Measurements from ENCODE around the gene FRYL. TPM values are rescaled to one million over a fixed set of nuclear protein-coding genes. Genes with fewer than 3 reads are reported as not detected.

The FRYL gene
- total RNA-seq, 2 donors from 2014 or later: 29.8 to 35.1 TPM

DNA sequence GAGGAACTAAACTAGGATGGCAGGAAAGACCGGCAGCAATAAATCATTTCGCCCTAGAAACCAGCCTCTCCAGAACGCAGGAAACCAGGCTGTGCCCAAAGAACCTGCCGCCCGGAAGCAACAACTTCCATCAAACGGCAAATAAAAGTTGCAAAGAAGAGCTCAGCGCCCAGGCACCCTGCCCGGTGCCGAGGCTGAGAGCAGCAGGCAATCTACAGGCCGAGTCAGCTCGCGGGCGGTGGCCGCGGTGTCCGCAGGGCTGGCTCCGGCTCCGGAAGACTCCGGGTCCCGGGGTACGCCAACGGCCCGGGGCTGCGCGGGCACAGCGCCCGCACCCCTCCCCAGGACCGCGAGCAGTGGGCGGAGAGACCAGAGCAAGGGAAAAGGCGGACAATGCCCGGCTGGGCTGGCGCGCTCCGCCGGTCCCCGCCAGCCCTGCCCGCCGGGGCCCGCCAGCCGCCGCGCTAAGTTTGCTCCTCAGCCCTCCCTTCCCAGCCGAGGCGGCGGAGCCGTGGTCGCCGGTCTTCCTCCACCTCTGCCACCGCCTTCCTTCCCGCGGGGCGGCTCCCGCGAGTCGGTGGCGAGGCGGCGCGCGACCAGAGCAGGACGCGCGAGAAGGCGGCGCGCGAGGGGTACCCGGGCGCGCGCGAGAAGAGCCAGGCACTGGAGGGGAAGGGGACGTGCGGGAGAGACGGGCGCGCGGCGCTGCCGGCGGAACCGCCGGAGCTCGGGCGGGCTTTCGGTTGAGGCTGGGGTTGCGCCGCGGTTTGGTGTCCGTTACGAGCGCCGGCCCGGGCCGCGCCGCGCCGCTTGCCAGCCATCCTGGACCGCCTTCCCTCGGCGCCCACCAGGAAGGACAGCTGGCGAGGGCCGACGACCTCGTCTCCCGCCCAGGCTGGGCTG lies 733 bp downstream of the FRYL start:
- Histone ChIP-seq H3K9me3 (no peaks in the 10 kb centered on the region), H3K36me3 (no peaks in the 10 kb centered on the region), H3K4me1 (peaks cover 0 to 42% of the 10 kb centered on the region in 2 donors), H3K27me3 (no peaks in the 10 kb centered on the region), H3K27ac (peak overlapping the region; percentile 93 to 96), H3K4me3 (peak overlapping the region; percentile 77 to 91)
- DNase-seq (ENCODE audit: low spot score): peak; percentile 63
- TF ChIP-seq, protein P1, sequence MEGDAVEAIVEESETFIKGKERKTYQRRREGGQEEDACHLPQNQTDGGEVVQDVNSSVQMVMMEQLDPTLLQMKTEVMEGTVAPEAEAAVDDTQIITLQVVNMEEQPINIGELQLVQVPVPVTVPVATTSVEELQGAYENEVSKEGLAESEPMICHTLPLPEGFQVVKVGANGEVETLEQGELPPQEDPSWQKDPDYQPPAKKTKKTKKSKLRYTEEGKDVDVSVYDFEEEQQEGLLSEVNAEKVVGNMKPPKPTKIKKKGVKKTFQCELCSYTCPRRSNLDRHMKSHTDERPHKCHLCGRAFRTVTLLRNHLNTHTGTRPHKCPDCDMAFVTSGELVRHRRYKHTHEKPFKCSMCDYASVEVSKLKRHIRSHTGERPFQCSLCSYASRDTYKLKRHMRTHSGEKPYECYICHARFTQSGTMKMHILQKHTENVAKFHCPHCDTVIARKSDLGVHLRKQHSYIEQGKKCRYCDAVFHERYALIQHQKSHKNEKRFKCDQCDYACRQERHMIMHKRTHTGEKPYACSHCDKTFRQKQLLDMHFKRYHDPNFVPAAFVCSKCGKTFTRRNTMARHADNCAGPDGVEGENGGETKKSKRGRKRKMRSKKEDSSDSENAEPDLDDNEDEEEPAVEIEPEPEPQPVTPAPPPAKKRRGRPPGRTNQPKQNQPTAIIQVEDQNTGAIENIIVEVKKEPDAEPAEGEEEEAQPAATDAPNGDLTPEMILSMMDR (IDR thresholded peaks at IDR 0.05): no peak

DNA sequence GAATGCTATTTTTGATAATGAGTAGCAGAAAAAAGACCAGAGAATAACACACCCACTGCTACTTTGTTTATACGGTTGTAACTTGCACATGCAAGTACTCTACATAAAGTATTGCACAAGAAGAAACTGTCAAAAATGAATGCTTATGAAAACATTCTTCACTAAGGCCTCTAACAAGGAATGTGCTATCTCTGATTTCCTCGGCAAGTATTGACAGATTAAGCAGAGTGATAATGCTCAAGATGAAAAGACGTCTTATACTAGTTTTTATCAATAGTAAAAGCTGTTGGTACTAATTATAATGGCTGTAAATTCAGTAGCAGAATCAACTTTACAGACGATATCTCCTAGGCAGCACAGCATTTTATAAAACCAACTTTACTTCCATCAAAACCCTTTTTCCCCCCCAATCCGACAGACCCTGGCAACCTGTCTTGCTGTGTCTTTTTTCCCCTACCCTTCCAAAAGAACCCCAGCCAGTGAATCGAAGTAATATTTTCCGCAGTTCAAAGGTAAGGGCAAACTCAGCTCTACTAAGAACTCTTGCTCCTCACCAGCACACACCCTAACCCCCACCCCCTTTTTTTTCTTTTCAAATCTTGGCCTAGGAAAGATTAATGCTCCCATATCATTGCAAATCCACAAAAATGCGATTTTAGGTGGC lies 1.5 kb downstream of the FRYL start:
- peaks cover 0 to 50% of the 10 kb centered on the region in 2 donors for H3K4me1 ChIP-seq
- H3K27ac ChIP-seq: peak overlapping the region; percentile 93 to 96
- H3K36me3 ChIP-seq: no peaks in the 10 kb centered on the region
- TF ChIP-seq, protein P1 (IDR thresholded peaks at IDR 0.05): no peak
- H3K9me3 ChIP-seq: no peaks in the 10 kb centered on the region
- H3K4me3 ChIP-seq: peak overlapping the region; percentile 77 to 91
- H3K27me3 ChIP-seq: no peaks in the 10 kb centered on the region
- DNase-seq (ENCODE audit: low spot score): no peak

DNA sequence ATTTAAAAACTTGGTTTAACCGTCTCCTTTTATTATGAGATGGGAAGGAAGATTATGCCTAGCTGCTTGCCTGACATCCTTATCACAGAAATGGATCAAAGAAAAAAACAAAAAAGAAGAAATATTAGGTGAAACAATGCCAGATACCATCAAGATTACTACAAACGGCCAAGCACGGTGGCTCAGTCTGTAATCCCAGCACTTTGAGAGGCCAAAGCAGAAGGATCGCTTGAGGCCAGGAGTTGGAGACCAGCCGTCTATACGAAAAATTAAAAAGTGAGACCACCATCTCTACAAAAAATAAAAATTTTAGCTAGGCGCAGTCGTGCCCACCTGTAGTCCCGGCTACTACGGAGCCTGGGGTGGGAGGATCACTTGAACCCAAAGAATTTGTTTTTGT lies 2.3 kb downstream of the FRYL start:
- Histone ChIP-seq H3K9me3 (no peaks in the 10 kb centered on the region), H3K4me1 (peaks cover 0 to 53% of the 10 kb centered on the region in 2 donors), H3K4me3 (peak overlapping the region in 1 of 2 donors; percentile 91), H3K27ac (peak overlapping the region; percentile 93 to 96), H3K36me3 (no peaks in the 10 kb centered on the region), H3K27me3 (no peaks in the 10 kb centered on the region)
- no peak for DNase-seq (ENCODE audit: low spot score)
- TF ChIP-seq, protein P1 (IDR thresholded peaks at IDR 0.05): no peak

DNA sequence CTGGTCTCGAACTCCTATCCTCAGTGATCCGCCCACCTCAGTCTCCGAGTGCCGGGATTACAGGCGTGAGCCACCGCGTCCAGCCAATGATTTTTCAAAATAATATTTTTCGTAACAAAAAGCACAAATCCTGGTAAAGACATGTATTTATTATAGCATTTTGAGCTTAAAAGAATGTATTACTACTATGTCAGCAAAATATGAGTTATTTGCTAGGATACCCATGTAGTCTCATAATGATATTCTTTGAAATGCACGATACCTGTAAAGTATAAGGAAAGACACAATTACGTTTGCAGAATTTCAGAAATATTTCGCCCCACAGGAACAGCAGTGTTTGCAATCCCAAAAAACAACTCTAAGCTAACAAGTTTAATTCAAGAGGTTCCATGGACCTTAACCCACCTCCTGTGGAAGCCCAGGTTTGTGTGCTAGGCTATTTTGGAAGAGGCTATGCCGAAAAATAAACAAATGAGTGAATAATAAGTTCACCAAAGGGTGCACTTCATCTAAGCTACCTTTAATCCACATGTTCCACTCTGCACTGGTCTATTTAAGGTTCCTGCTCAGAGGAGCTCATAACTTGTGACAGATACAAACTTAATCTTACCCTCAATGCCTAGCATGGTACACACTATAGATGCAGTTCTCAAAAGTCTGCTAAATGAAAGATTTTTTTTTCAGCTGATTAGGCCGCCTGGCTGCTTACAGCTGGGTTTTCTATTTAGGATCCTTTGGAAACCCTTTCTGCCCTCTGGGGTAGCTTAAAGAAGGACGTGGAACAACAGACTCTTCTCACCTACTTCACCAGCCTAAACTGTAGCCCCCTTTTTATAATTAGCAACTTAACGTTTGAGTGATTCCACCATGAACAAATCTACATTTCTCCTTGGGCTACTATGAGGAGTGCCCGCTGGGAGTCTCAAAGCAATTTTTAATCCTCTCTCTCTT lies 5.0 kb downstream of the FRYL start:
- TF ChIP-seq, protein P1 (IDR thresholded peaks at IDR 0.05): no peak
- Histone ChIP-seq H3K9me3 (no peaks in the 10 kb centered on the region), H3K36me3 (no peaks in the 10 kb centered on the region), H3K4me3 (no peak overlapping the region), H3K4me1 (peaks cover 0 to 62% of the 10 kb centered on the region in 2 donors), H3K27ac (peak overlapping the region; percentile 50 to 93), H3K27me3 (no peaks in the 10 kb centered on the region)
- no peak for DNase-seq (ENCODE audit: low spot score)

DNA sequence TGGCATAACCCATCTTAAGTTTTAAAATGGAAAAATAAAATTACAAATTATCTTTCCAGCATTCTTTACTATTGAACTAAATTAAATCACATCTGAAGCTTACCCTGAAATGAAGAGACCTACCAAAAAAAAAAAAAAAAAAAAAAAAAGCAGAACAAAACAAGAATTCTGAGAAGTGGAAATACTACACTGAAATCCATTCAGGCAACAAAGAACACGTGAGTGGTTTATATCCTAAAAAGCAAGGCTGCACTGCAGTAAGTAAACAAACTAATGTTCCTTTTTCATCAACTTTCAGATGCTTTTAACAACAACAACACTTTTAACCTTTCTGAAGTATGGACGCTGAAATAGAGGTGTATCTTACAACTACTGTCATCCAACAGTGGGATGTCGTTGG lies 7.5 kb downstream of the FRYL start:
- no peaks in the 10 kb centered on the region for H3K9me3 ChIP-seq

More for the DNA sequence above, 7.5 kb downstream of the FRYL start:
- DNase-seq (ENCODE audit: low spot score): no peak
- TF ChIP-seq, protein P1 (IDR thresholded peaks at IDR 0.05): no peak
- H3K27ac ChIP-seq: no peak overlapping the region
- peaks cover 0 to 62% of the 10 kb centered on the region in 2 donors for H3K4me1 ChIP-seq
- no peaks in the 10 kb centered on the region for H3K36me3 ChIP-seq
- no peak overlapping the region for H3K4me3 ChIP-seq
- no peaks in the 10 kb centered on the region for H3K27me3 ChIP-seq
